PC-3 (cell line): Measurements from ENCODE around the gene TGM5. TPM values are rescaled to one million over a fixed set of nuclear protein-coding genes. Genes with fewer than 3 reads are reported as not detected.

Experiments
- ATAC-seq: fragments of 200-7000 bp; cut with Tn5 transposase; 2 replicates; pipeline ENCODE4 v1.9.1; 2020; ENCODE audit warnings: mild to moderate bottlenecking, moderate library complexity
- BruUV-seq: library from RNA; stranded (reverse); fragments of 400-500 nt; replicated peaks from 2 replicates; lab custom pipeline; 2021; lab: Mats Ljungman, UMichigan
- CTCF ChIA-PET: fragments of 300-600 bp; sonication (Branson Sonifier 250); formaldehyde crosslinking; loops from one replicate; lab custom pipeline; 2022; ENCODE audit warnings: antibody characterized with exemption; lab: Charles Lee
- POLR2A ChIA-PET: fragments of 300-600 bp; sonication (Branson Sonifier 250); formaldehyde crosslinking; loops from one replicate; lab custom pipeline; 2022; ENCODE audit warnings: antibody characterized with exemption; ENCODE audit not compliant: unreplicated experiment; lab: Charles Lee
- DNase-seq: peaks from one replicate; pipeline ENCODE4 v3.0.0-alpha.2; 2015
- H2AFZ ChIP-seq: fragments of 300-600 bp; sonication (generic); 2 replicates; pipeline ENCODE4 v1.6.0; 2016; ENCODE audit warnings: antibody characterized with exemption, low read length
- H3F3A ChIP-seq: fragments of 300-600 bp; sonication (generic); one replicate; pipeline ENCODE4 v1.6.0; 2017; ENCODE audit warnings: antibody characterized with exemption, low read length, control low read depth, mild to moderate bottlenecking; ENCODE audit not compliant: unreplicated experiment
- H3K27ac ChIP-seq: fragments of 300-600 bp; sonication (generic); 2 replicates; pipeline ENCODE4 v1.5.1; 2016; ENCODE audit warnings: mild to moderate bottlenecking, low read length
- H3K27me3 ChIP-seq: fragments of 300-600 bp; sonication (generic); 2 replicates; pipeline ENCODE4 v1.6.1; 2016; ENCODE audit warnings: low read length, mixed read lengths
- H3K36me3 ChIP-seq: fragments of 300-600 bp; sonication (generic); 2 replicates; pipeline ENCODE4 v1.6.1; 2016; ENCODE audit warnings: low read depth, mixed run types, low read length, mixed read lengths
- H3K4me1 ChIP-seq: fragments of 300-600 bp; sonication (generic); 2 replicates; pipeline ENCODE4 v1.5.1; 2016; ENCODE audit warnings: low read length; ENCODE audit not compliant: insufficient read depth
- H3K4me2 ChIP-seq: fragments of 300-600 bp; sonication (generic); 2 replicates; pipeline ENCODE4 v1.6.0; 2016; ENCODE audit warnings: low read length
- H3K4me3 ChIP-seq: fragments of 300-600 bp; sonication (generic); 2 replicates; pipeline ENCODE4 v1.5.1; 2016; ENCODE audit warnings: mild to moderate bottlenecking, low read length, mixed read lengths
- H3K79me2 ChIP-seq: fragments of 300-600 bp; sonication (generic); 2 replicates; pipeline ENCODE4 v1.6.1; 2017; ENCODE audit warnings: low read length, mixed read lengths
- H3K9ac ChIP-seq: fragments of 300-600 bp; sonication (generic); 2 replicates; pipeline ENCODE4 v1.6.0; 2016; ENCODE audit warnings: mild to moderate bottlenecking, low read length
- H3K9me2 ChIP-seq: fragments of 300-600 bp; sonication (generic); replicated peaks from 2 replicates; pipeline ENCODE4 v1.6.1; 2016; ENCODE audit warnings: mixed run types, low read length, mixed read lengths
- H3K9me3 ChIP-seq: fragments of 300-600 bp; sonication (generic); 2 replicates; pipeline ENCODE4 v1.6.1; 2016; ENCODE audit warnings: low read length, mixed read lengths
- H4K20me1 ChIP-seq: fragments of 300-600 bp; sonication (generic); 2 replicates; pipeline ENCODE4 v1.6.1; 2016; ENCODE audit warnings: low read length, mixed read lengths
- EZH2 ChIP-seq: fragments of 300-600 bp; sonication (generic); IDR thresholded peaks from one replicate; pipeline ENCODE4 v1.6.1; 2017; ENCODE audit warnings: antibody characterized with exemption, mild to moderate bottlenecking, low read length; ENCODE audit not compliant: unreplicated experiment
- EZH2phosphoT487 ChIP-seq: fragments of 300-600 bp; sonication (generic); IDR thresholded peaks from 2 replicates; pipeline ENCODE4 v1.6.1; 2018; ENCODE audit warnings: mild to moderate bottlenecking, antibody characterized with exemption, low read length, borderline replicate concordance
- intact Hi-C: fragments of 100-400 bp; cut with micrococcal nuclease; formaldehyde crosslinking; loops from 2 replicates; pipeline ENCODE4 v1.9.0; 2023
- total RNA-seq: library from RNA; depleted of rRNA; stranded (reverse); fragments of >200 nt; gene quantifications from 2 replicates; pipeline ENCODE4 v1.2.3, GENCODE V29; 2014
- TF ChIP-seq, protein P1 (sequence below): fragments of 300-600 bp; sonication (generic); conservative IDR thresholded peaks from 2 replicates; pipeline ENCODE4 v1.5.1; 2017; ENCODE audit warnings: antibody characterized with exemption, low read depth, mild to moderate bottlenecking, low read length

TGM5 gene
- total RNA-seq, 1 experiment from 2014 or later: not detected

GRCh38 chr15:43302205-43302817 is 35.6 kb upstream of the TGM5 start, which contains the start of gene TGM7:
TSS of gene TGM7 (minus strand) at chr15:43302255.
- H2AFZ ChIP-seq: no peak within 1 kb of the TSS
- H3K79me2 ChIP-seq: no peaks in the 10 kb centered on the region
- H4K20me1 ChIP-seq: no peaks in the 10 kb centered on the region
- no peak within 1 kb of the TSS for H3K27ac ChIP-seq
- no TSS peak for BruUV-seq
- ChIA-PET POLR2A (no interaction called here), CTCF (no interaction called here)
- DNase-seq (no peak), ATAC-seq (no peak)
- H3K4me3 ChIP-seq: no peak within 1 kb of the TSS
- no peak within 1 kb of the TSS for H3K4me2 ChIP-seq
- H3K4me1 ChIP-seq: no peaks in the 10 kb centered on the region
- H3F3A ChIP-seq: no peaks in the 10 kb centered on the region
- H3K9ac ChIP-seq: no peak within 1 kb of the TSS
- H3K9me2 ChIP-seq: no peaks in the 10 kb centered on the region
- peaks cover 27% of the 10 kb centered on the region for H3K27me3 ChIP-seq
- H3K36me3 ChIP-seq: no peaks in the 10 kb centered on the region
- intact Hi-C loops: no loop called here
- no peak for TF ChIP-seq EZH2phosphoT487
- H3K9me3 ChIP-seq: no peaks in the 10 kb centered on the region

DNA sequence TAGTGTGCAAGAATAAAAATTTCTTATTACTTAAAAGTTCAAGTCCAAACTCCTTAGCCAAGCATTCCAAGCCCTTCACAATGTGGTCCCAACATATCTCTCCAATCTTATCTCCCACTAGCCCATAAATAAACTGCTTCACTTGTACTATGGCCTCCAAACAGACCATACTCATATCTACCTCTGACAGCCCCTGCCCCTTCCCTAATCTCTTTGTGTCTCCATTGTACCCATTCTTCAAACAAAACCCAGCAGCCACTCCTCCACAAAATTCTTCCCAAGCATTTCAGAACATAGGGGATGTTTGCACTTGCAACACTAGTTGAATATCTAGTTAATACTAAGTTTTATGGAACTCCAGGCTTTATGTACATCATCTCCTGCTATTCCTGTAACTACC is 33.2 kb upstream of the TGM5 start:
- POLR2A ChIA-PET: no interaction called here
- no peaks in the 10 kb centered on the region for H4K20me1 ChIP-seq
- TF ChIP-seq EZH2phosphoT487: no peak
- TF ChIP-seq, protein P1, sequence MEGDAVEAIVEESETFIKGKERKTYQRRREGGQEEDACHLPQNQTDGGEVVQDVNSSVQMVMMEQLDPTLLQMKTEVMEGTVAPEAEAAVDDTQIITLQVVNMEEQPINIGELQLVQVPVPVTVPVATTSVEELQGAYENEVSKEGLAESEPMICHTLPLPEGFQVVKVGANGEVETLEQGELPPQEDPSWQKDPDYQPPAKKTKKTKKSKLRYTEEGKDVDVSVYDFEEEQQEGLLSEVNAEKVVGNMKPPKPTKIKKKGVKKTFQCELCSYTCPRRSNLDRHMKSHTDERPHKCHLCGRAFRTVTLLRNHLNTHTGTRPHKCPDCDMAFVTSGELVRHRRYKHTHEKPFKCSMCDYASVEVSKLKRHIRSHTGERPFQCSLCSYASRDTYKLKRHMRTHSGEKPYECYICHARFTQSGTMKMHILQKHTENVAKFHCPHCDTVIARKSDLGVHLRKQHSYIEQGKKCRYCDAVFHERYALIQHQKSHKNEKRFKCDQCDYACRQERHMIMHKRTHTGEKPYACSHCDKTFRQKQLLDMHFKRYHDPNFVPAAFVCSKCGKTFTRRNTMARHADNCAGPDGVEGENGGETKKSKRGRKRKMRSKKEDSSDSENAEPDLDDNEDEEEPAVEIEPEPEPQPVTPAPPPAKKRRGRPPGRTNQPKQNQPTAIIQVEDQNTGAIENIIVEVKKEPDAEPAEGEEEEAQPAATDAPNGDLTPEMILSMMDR: no peak
- TF ChIP-seq EZH2: no peak
- no peak overlapping the region for H2AFZ ChIP-seq
- no TSS peak for BruUV-seq
- no peaks in the 10 kb centered on the region for H3K36me3 ChIP-seq
- no peak overlapping the region for H3K9ac ChIP-seq
- intact Hi-C loops: no loop called here
- H3K4me3 ChIP-seq: no peak overlapping the region
- H3K9me3 ChIP-seq: no peaks in the 10 kb centered on the region
- DNase-seq (no peak), ATAC-seq (no peak)
- no peaks in the 10 kb centered on the region for H3K9me2 ChIP-seq
- peaks cover 13% of the 10 kb centered on the region; the same call in 1 of the 2 replicates for H3K27me3 ChIP-seq
- H3K79me2 ChIP-seq: no peaks in the 10 kb centered on the region
- H3K27ac ChIP-seq: no peak overlapping the region
- CTCF ChIA-PET: interaction anchor here (1.5 kb wide), 1 partner anchor 14 kb away, joined by 3 read pairs; no protein-coding TSS in a partner anchor
- no peak overlapping the region for H3K4me2 ChIP-seq
- H3F3A ChIP-seq: no peaks in the 10 kb centered on the region
- H3K4me1 ChIP-seq: no peaks in the 10 kb centered on the region

- Histone ChIP-seq H3K4me2 (no peak overlapping the region), H3K36me3 (no peaks in the 10 kb centered on the region), H3K9me3 (no peaks in the 10 kb centered on the region), H3K9me2 (no peaks in the 10 kb centered on the region), H2AFZ (no peak overlapping the region), H3K9ac (no peak overlapping the region), H3K27ac (no peak overlapping the region), H3F3A (no peaks in the 10 kb centered on the region), H3K4me3 (no peak overlapping the region), H3K4me1 (no peaks in the 10 kb centered on the region), H3K79me2 (no peaks in the 10 kb centered on the region), H3K27me3 (peaks cover 13% of the 10 kb centered on the region; the same call in 1 of the 2 replicates), H4K20me1 (no peaks in the 10 kb centered on the region)
- ChIA-PET POLR2A (no interaction called here), CTCF (interaction anchor here (1.5 kb wide), 1 partner anchor 14 kb away, joined by 3 read pairs; no protein-coding TSS in a partner anchor)
- intact Hi-C loops: no loop called here
- TF ChIP-seq, protein P1: no peak
- TF ChIP-seq EZH2: no peak
- TF ChIP-seq EZH2phosphoT487: no peak
- no TSS peak for BruUV-seq
- no peak for DNase-seq
- ATAC-seq: no peak
Observed at GRCh38 chr15:43299411-43299810, 32.7 kb upstream of the TGM5 start.
